WTC11 (cell line): ENCODE data around the gene DIABLO. TPM values are rescaled to one million over a fixed set of nuclear protein-coding genes. Genes with fewer than 3 reads are reported as not detected.

ENCODE experiments used
- ATAC-seq: fragments of 200-7000 bp; cut with Tn5 transposase; 2 replicates; pipeline ENCODE4 v1.10.0; 2021; ENCODE audit warnings: mild to moderate bottlenecking, moderate library complexity
- CTCF ChIA-PET: fragments of 300-600 bp; sonication (Branson Sonifier 250); formaldehyde crosslinking; loops from one replicate; lab custom pipeline; 2021; ENCODE audit warnings: antibody characterized with exemption; lab: Charles Lee
- POLR2A ChIA-PET: fragments of 350-600 bp; sonication (Branson Sonifier 250); formaldehyde crosslinking; loops from one replicate; lab custom pipeline; 2021; ENCODE audit warnings: antibody characterized with exemption; lab: Charles Lee
- DNase-seq: peaks from one replicate; pipeline ENCODE4 v3.0.0; 2021; ENCODE audit warnings: low spot score
- H3K27ac Mint-ChIP-seq: 2 replicates; pipeline ENCODE4 v1.8.0; 2021; ENCODE audit warnings: mixed read lengths
- H3K27me3 Mint-ChIP-seq: 2 replicates; pipeline ENCODE4 v1.8.0; 2021; ENCODE audit warnings: low read depth, mild to moderate bottlenecking, moderate library complexity, mixed read lengths
- H3K36me3 Mint-ChIP-seq: 2 replicates; pipeline ENCODE4 v1.8.0; 2021; ENCODE audit warnings: mixed read lengths
- H3K4me1 Mint-ChIP-seq: 2 replicates; pipeline ENCODE4 v1.8.0; 2022; ENCODE audit warnings: mixed read lengths
- H3K4me3 Mint-ChIP-seq: 2 replicates; pipeline ENCODE4 v1.8.0; 2021; ENCODE audit warnings: mild to moderate bottlenecking, moderate library complexity, mixed read lengths
- H3K9me3 Mint-ChIP-seq: 2 replicates; pipeline ENCODE4 v1.8.0; 2021; ENCODE audit warnings: mixed read lengths
- ATF1 ChIP-seq: sonication (generic); formaldehyde crosslinking; IDR thresholded peaks from 2 replicates; pipeline ENCODE4 v1.8.1; 2023; ENCODE audit warnings: mild to moderate bottlenecking, moderate library complexity, missing genetic modification reagents
- CTCF ChIP-seq: fragments of 200-600 bp; IDR thresholded peaks from 2 replicates; pipeline ENCODE4 v1.8.0; 2022; ENCODE audit warnings: antibody characterized with exemption
- E2F4 ChIP-seq: sonication (generic); formaldehyde crosslinking; IDR thresholded peaks from 2 replicates; pipeline ENCODE4 v1.8.1; 2022; ENCODE audit warnings: low read depth, mild to moderate bottlenecking, moderate library complexity, missing genetic modification reagents, borderline replicate concordance
- E2F5 ChIP-seq: sonication (generic); formaldehyde crosslinking; IDR thresholded peaks from 2 replicates; pipeline ENCODE4 v1.8.1; 2022; ENCODE audit warnings: mild to moderate bottlenecking, moderate library complexity, missing genetic modification reagents
- GABPB1 ChIP-seq: sonication (generic); formaldehyde crosslinking; IDR thresholded peaks from 2 replicates; pipeline ENCODE4 v1.8.1; 2023; ENCODE audit warnings: mild to moderate bottlenecking, missing genetic modification reagents
- GTF2I ChIP-seq: fragments of 250-450 bp; sonication (Bioruptor Pico); conservative IDR thresholded peaks from 2 replicates; pipeline ENCODE4 v1.4.0; 2021; ENCODE audit warnings: mild to moderate bottlenecking
- MAX ChIP-seq: sonication (generic); formaldehyde crosslinking; IDR thresholded peaks from 2 replicates; pipeline ENCODE4 v1.8.0; 2022; ENCODE audit warnings: mild to moderate bottlenecking, missing genetic modification reagents
- MXD4 ChIP-seq: fragments of 250-450 bp; sonication (Bioruptor Pico); IDR thresholded peaks from 2 replicates; pipeline ENCODE4 v1.8.0; 2021; ENCODE audit warnings: mild to moderate bottlenecking, moderate library complexity, borderline replicate concordance
- NR1H2 ChIP-seq: sonication (generic); formaldehyde crosslinking; IDR thresholded peaks from 2 replicates; pipeline ENCODE4 v1.9.0; 2021; ENCODE audit warnings: mild to moderate bottlenecking, moderate library complexity, missing genetic modification reagents
- NR3C1 ChIP-seq: sonication (generic); formaldehyde crosslinking; conservative IDR thresholded peaks from 2 replicates; pipeline ENCODE4 v1.8.1; 2023; ENCODE audit warnings: low read depth, mild to moderate bottlenecking, missing genetic modification reagents
- RORB ChIP-seq: fragments of 250-450 bp; sonication (Bioruptor Pico); IDR thresholded peaks from 2 replicates; pipeline ENCODE4 v1.9.0; 2021; ENCODE audit warnings: mild to moderate bottlenecking
- SMAD3 ChIP-seq: sonication (generic); formaldehyde crosslinking; IDR thresholded peaks from 2 replicates; pipeline ENCODE4 v1.8.0; 2022; ENCODE audit warnings: missing genetic modification reagents, mild to moderate bottlenecking, borderline replicate concordance
- ZBTB43 ChIP-seq: sonication (generic); formaldehyde crosslinking; IDR thresholded peaks from 2 replicates; pipeline ENCODE4 v1.8.1; 2023; ENCODE audit warnings: mild to moderate bottlenecking, missing genetic modification reagents
- ZNF121 ChIP-seq: sonication (generic); formaldehyde crosslinking; IDR thresholded peaks from 2 replicates; pipeline ENCODE4 v1.8.0; 2023; ENCODE audit warnings: missing genetic modification reagents
- ZNF232 ChIP-seq: sonication (generic); formaldehyde crosslinking; IDR thresholded peaks from 2 replicates; pipeline ENCODE4 v1.8.0; 2022; ENCODE audit warnings: mild to moderate bottlenecking, missing genetic modification reagents
- ZNF317 ChIP-seq: sonication (generic); formaldehyde crosslinking; IDR thresholded peaks from 2 replicates; pipeline ENCODE4 v1.8.1; 2023; ENCODE audit warnings: low read depth, mild to moderate bottlenecking, moderate library complexity, missing genetic modification reagents, borderline replicate concordance
- total RNA-seq: library from RNA; stranded (reverse); gene quantifications from 3 replicates; pipeline ENCODE4 v1.2.3, GENCODE V29; 2021
- TF ChIP-seq, protein P1 (sequence below): sonication (generic); formaldehyde crosslinking; IDR thresholded peaks from 2 replicates; pipeline ENCODE4 v1.8.1; 2022; ENCODE audit warnings: mild to moderate bottlenecking, missing genetic modification reagents, moderate library complexity, borderline replicate concordance
- TF ChIP-seq, protein P2 (sequence below): fragments of 250-450 bp; sonication (Bioruptor Pico); conservative IDR thresholded peaks from 2 replicates; pipeline ENCODE4 v1.9.0; 2021; ENCODE audit warnings: mild to moderate bottlenecking
- TF ChIP-seq, protein P3 (sequence below): fragments of 250-450 bp; sonication (Bioruptor Pico); IDR thresholded peaks from 2 replicates; pipeline ENCODE4 v2.1.2; 2022; ENCODE audit warnings: mild to moderate bottlenecking, moderate library complexity

DIABLO gene
- total RNA-seq, 1 experiment from 2014 or later: 61.7 TPM

GRCh38 chr12:122197612-122197966 lies 28.3 kb downstream of the DIABLO start:
- Mint-ChIP-seq H3K9me3 (peaks cover 15% of the 10 kb centered on the region), H3K4me1 (peaks cover 8% of the 10 kb centered on the region; the same call in 1 of the 2 replicates), H3K36me3 (peaks cover 4% of the 10 kb centered on the region; the same call in 1 of the 2 replicates), H3K27ac (peak overlapping the region; percentile 36; the same call in 1 of the 2 replicates), H3K4me3 (no peak overlapping the region), H3K27me3 (peaks cover 15% of the 10 kb centered on the region)
- CTCF ChIA-PET: no interaction called here
- TF ChIP-seq, protein P1, sequence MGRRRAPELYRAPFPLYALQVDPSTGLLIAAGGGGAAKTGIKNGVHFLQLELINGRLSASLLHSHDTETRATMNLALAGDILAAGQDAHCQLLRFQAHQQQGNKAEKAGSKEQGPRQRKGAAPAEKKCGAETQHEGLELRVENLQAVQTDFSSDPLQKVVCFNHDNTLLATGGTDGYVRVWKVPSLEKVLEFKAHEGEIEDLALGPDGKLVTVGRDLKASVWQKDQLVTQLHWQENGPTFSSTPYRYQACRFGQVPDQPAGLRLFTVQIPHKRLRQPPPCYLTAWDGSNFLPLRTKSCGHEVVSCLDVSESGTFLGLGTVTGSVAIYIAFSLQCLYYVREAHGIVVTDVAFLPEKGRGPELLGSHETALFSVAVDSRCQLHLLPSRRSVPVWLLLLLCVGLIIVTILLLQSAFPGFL (CRISPR knock-in tag): no peak
- TF ChIP-seq SMAD3 (CRISPR knock-in tag) (no peak), ZBTB43 (CRISPR knock-in tag) (no peak), GABPB1 (CRISPR knock-in tag) (no peak), RORB (CRISPR knock-in tag) (no peak), ZNF121 (CRISPR knock-in tag) (no peak), NR1H2 (CRISPR knock-in tag) (no peak), CTCF (no peak), ZNF232 (no peak), ATF1 (CRISPR knock-in tag) (no peak), ZNF317 (CRISPR knock-in tag) (no peak), MXD4 (CRISPR knock-in tag) (no peak), E2F4 (CRISPR knock-in tag) (no peak), NR3C1 (CRISPR knock-in tag) (no peak), E2F5 (CRISPR knock-in tag) (no peak), MAX (no peak), GTF2I (CRISPR knock-in tag) (no peak)
- TF ChIP-seq, protein P2, sequence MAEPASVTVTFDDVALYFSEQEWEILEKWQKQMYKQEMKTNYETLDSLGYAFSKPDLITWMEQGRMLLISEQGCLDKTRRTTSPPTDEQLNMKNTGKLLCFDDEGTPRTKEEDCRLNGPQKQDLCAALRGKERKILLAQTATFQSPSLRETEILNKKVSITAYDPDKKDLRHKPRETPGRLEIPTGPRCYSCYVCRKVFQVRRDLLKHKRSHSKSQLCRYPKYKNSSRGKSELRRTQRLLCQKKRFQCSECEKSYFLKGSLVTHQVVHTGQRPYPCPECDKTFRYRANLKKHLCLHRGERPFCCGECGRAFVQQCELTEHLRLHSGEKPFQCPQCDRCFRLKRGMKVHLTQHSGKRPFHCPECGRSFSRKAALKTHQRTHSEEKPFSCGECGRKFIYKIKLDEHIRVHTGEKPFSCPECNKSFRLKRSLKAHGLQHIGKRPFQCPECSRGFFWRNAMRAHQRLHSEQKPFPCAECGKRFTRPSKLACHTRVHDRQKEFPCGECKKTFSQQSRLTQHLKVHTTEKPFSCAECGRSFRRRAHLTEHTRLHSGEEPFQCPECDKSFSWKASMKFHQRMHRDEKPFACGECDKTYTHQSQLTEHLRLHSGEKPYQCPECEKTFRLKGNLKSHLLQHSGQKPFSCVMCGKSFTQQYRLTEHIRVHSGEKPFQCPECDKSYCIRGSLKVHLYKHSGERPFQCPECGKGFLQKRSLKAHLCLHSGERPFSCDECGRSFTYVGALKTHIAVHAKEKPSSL (CRISPR knock-in tag): no peak
- TF ChIP-seq, protein P3, sequence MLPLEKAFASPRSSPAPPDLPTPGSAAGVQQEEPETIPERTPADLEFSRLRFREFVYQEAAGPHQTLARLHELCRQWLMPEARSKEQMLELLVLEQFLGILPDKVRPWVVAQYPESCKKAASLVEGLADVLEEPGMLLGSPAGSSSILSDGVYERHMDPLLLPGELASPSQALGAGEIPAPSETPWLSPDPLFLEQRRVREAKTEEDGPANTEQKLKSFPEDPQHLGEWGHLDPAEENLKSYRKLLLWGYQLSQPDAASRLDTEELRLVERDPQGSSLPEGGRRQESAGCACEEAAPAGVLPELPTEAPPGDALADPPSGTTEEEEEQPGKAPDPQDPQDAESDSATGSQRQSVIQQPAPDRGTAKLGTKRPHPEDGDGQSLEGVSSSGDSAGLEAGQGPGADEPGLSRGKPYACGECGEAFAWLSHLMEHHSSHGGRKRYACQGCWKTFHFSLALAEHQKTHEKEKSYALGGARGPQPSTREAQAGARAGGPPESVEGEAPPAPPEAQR: no peak
- POLR2A ChIA-PET: no interaction called here
- ATAC-seq: no peak
- DNase-seq: no peak
